HG02678 (cell line): ENCODE measurements around the gene ADGRV1.
"Not testable (repeated sequence)": the region's sequence is repeated elsewhere in the genome, so short reads cannot be mapped to it uniquely, and the experiment has no call there.

Experiments
- ATAC-seq: cut with Tn5 transposase; IDR thresholded peaks from one replicate; pipeline ENCODE4 v1.9.1; 2021; ENCODE audit warnings: mild to moderate bottlenecking, moderate library complexity; ENCODE audit not compliant: unreplicated experiment

Gene ADGRV1

GRCh38 chr5:91053741-91054025 is 495.1 kb downstream of the ADGRV1 start:
- ATAC-seq, result no peak

- no peak for ATAC-seq
Observed at GRCh38 chr5:91058155-91058554, 499.6 kb downstream of the ADGRV1 start.

GRCh38 chr5:91058575-91058974 is 500.0 kb downstream of the ADGRV1 start:
- no peak for ATAC-seq

- ATAC-seq, result peak; percentile 94
Observed at GRCh38 chr5:91059409-91059808, 500.8 kb downstream of the ADGRV1 start.

GRCh38 chr5:91061094-91061493 is 502.5 kb downstream of the ADGRV1 start:
- no peak for ATAC-seq

- ATAC-seq, result no peak
Observed at GRCh38 chr5:91061946-91062562, 503.5 kb downstream of the ADGRV1 start.

- not testable (repeated sequence) for ATAC-seq
Observed at GRCh38 chr5:91063098-91063690, 504.6 kb downstream of the ADGRV1 start.

- ATAC-seq, result no peak
Observed at GRCh38 chr5:91065496-91065895, 506.9 kb downstream of the ADGRV1 start.

GRCh38 chr5:91069364-91069763 is 510.8 kb downstream of the ADGRV1 start:
- no peak for ATAC-seq

- ATAC-seq, result no peak
Observed at GRCh38 chr5:91070761-91071550, 512.4 kb downstream of the ADGRV1 start.

- ATAC-seq, result no peak
Observed at GRCh38 chr5:91072881-91073280, 514.3 kb downstream of the ADGRV1 start.

- ATAC-seq, result peak; percentile 77
Observed at GRCh38 chr5:91074615-91075014, 516.0 kb downstream of the ADGRV1 start.

- no peak for ATAC-seq
Observed at GRCh38 chr5:91076138-91076537, 517.5 kb downstream of the ADGRV1 start.

- no peak for ATAC-seq
Observed at GRCh38 chr5:91077623-91078022, 519.0 kb downstream of the ADGRV1 start.

- no peak for ATAC-seq
Observed at GRCh38 chr5:91079037-91079436, 520.4 kb downstream of the ADGRV1 start.

GRCh38 chr5:91089758-91090157 is 531.2 kb downstream of the ADGRV1 start:
- ATAC-seq, result no peak

GRCh38 chr5:91090995-91091394 is 532.4 kb downstream of the ADGRV1 start:
- ATAC-seq, result no peak

- ATAC-seq, result no peak
Observed at GRCh38 chr5:91091471-91092234, 533.1 kb downstream of the ADGRV1 start.

- no peak for ATAC-seq
Observed at GRCh38 chr5:91092859-91093783, 534.5 kb downstream of the ADGRV1 start.

GRCh38 chr5:91095313-91095712 is 536.7 kb downstream of the ADGRV1 start:
- ATAC-seq, result no peak
